HG03103 (cell line): ENCODE data around the gene HCCS.
A peak's percentile ranks its signal among the peaks of the same experiment; 100 is the strongest.

Experiments
- ATAC-seq: cut with Tn5 transposase; IDR thresholded peaks from one replicate; pipeline ENCODE4 v1.9.1; 2021; ENCODE audit warnings: low read depth; ENCODE audit not compliant: unreplicated experiment

Gene HCCS

GRCh38 chrX:11111037-11111851 lies at the start of gene HCCS:
TSS of gene HCCS (plus strand) at chrX:11111332. CDS start at chrX:11112061, 729 bp downstream.
- peak; percentile 92 for ATAC-seq

GRCh38 chrX:11064276-11064675 lies 46.9 kb upstream of the HCCS start:
- ATAC-seq, result no peak

GRCh38 chrX:11064851-11065600 lies 46.1 kb upstream of the HCCS start:
- ATAC-seq, result no peak

GRCh38 chrX:11066812-11067211 lies 44.3 kb upstream of the HCCS start:
- no peak for ATAC-seq

GRCh38 chrX:11073381-11073780 lies 37.8 kb upstream of the HCCS start:
- no peak for ATAC-seq

GRCh38 chrX:11080741-11081305 lies 30.3 kb upstream of the HCCS start:
- ATAC-seq, result no peak

GRCh38 chrX:11081511-11081910 lies 29.6 kb upstream of the HCCS start:
- ATAC-seq, result no peak

- no peak for ATAC-seq
These were observed 25.8 kb upstream of the HCCS start for GRCh38 chrX:11085305-11085704.

GRCh38 chrX:11089802-11090201 lies 21.3 kb upstream of the HCCS start:
- no peak for ATAC-seq

- ATAC-seq, result no peak
These were observed 13.2 kb upstream of the HCCS start for GRCh38 chrX:11097933-11098332.

GRCh38 chrX:11099465-11099864 lies 11.7 kb upstream of the HCCS start:
- ATAC-seq, result no peak

GRCh38 chrX:11100281-11101035 lies 10.7 kb upstream of the HCCS start:
- ATAC-seq, result no peak

GRCh38 chrX:11103006-11103405 lies 8.1 kb upstream of the HCCS start:
- ATAC-seq, result no peak

GRCh38 chrX:11103751-11104150 lies 7.4 kb upstream of the HCCS start:
- no peak for ATAC-seq

- ATAC-seq, result no peak
These were observed 6.1 kb upstream of the HCCS start for GRCh38 chrX:11105080-11105479.

- ATAC-seq, result no peak
These were observed 2.7 kb upstream of the HCCS start for GRCh38 chrX:11108253-11108941.

GRCh38 chrX:11109968-11110367 lies 1.2 kb upstream of the HCCS start:
- no peak for ATAC-seq

- ATAC-seq, result no peak
These were observed 815 bp downstream of the HCCS start for GRCh38 chrX:11111947-11112346.

GRCh38 chrX:11113731-11114130 lies 2.6 kb downstream of the HCCS start:
- ATAC-seq, result no peak

- ATAC-seq, result no peak
These were observed 6.6 kb downstream of the HCCS start for GRCh38 chrX:11117745-11118144.
